HG03108 (cell line): ENCODE measurements around the gene HNRNPH2.

Source experiments
- ATAC-seq: cut with Tn5 transposase; IDR thresholded peaks from one replicate; pipeline ENCODE4 v1.9.1; 2021; ENCODE audit warnings: moderate library complexity; ENCODE audit not compliant: unreplicated experiment

Gene HNRNPH2

GRCh38 chrX:101394372-101394771 is 13.7 kb upstream of the HNRNPH2 start:
- no peak for ATAC-seq

DNA sequence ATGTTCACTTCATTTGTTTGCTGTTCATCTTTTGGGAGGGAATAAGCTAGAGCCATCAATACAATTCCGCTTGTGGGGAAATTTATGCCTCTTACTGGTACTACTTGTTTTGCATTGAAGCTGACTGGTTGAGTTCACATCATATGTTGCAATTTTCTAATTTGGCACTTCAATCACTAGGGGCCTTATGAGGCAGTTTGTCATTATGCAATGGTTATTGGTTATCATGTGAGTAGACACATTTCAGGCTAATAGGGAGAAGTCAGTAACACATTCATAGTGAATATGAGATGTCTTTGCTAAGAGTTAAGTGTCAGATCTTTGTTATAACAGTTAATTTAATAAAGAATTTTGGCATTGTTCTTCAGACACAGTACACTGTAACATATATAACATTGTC is 12.2 kb upstream of the HNRNPH2 start:
- no peak for ATAC-seq

GRCh38 chrX:101397779-101398178 is 10.2 kb upstream of the HNRNPH2 start:
- no peak for ATAC-seq

DNA sequence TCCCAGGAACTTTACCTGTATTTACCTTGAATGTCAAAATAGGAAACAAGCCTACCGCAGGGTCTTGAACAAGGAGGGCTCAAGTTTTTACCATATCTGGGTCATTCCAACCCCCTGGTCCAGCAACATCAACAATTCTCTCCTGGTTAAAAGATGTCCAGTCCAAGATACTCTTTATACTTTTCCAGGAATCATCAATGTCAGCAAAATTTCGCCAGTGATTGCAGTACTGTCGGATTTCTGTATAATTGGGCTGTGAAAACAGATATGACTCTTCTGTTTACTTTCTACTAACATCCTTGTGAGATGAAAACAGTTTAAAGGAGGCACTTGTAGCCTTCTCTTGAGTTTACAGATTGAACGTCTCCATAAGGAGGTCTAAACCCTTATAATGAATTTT is 9.3 kb upstream of the HNRNPH2 start:
- no peak for ATAC-seq

DNA sequence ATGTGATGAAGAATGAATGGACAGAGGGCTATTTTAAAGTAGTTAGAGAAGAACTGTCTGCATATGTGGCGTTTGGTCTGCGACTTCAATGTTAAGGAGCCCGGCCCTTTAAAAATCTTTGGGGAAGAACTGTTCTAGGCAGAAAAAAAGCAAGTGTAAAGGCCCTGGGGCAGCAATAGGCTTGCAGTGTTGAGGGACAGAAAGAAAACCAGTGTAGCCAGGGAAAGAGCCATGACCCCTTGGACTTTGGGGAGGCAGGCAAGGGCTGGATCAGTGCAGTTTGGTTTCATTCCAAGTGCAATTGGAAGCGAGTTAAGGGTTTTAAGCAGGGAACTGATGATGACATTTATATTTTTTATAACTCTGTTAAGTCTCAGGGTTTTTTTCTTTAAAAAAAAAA is 8.2 kb upstream of the HNRNPH2 start:
- ATAC-seq: no peak

- ATAC-seq: no peak
Observed at GRCh38 chrX:101407167-101407747, 765 bp upstream of the HNRNPH2 start.

DNA sequence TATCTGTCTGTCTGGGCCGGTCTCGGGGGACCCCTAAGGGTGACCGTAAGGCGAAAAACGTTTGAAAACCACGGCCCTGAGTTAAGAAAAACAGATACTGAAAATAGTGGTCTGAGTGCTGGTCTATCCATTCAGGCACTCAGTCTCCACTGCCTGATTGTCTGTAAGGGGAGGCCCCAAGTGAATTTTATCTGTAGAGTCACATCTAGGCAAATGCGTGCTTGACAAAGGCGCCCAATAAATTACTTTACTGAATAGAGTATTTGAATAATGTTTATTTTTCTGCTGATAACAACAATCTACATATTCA is 465 bp downstream of the HNRNPH2 start:
- ATAC-seq: peak; percentile 15

DNA sequence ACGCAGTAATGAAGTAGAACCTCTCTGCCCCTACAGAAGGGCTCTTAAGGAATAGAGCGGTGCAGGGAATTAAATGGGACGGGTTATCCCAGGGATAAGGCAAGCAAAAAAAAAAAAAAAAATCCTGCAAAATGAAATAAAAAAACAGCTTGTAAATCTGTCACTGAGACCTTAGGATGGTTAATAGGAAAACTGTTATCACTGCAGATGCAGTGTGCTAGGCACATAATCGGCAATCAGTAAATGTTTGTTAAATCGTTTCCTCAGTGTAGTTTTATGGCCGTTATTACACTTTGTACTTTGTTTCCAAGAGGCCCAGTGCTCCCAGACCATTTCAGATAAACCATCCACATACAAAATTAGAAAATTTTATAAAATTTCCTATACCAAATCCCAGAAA is 1.0 kb downstream of the HNRNPH2 start:
- no peak for ATAC-seq

DNA sequence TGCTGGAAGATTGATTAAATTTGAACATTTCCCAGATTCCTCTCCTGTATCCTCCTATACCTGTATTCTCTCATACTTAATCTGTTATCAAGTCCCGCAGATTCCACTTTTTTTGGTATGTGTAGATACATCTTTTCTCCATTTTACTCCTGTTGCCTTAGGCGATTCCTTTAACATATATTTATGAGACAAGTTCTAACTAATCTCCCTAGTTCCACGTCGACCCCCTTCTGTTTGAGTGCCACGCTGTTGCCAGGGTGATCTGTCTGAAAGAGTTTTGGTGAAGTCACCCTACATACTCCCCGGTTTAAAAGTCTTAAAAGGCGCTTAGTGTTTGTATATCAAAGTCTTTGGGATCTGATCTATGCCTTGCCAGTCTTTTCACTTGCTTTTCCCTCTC is 2.4 kb downstream of the HNRNPH2 start:
- ATAC-seq: no peak

- ATAC-seq: no peak
Observed at GRCh38 chrX:101411984-101412383, 4.0 kb downstream of the HNRNPH2 start.

- ATAC-seq: peak; percentile 49
Observed at GRCh38 chrX:101415180-101416145, 7.4 kb downstream of the HNRNPH2 start.

DNA sequence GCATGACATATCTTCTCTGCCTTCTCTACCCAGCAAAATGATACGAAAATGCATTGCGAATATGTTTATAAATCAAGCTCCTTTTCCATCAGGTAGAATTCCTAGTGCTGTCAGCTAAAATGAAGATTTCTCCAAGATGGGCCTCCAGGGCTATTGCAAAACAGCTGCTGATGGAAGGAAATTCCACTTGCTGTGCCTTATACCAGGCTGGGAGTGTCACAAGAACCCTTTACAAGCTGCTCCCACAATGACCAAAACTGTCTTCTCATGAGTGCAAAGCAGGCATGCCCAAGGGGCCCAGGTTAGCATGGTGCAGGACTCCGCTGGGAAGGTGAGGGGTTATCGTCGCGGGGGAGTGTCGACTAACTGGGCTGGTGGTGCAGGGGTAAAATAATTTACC is 8.7 kb downstream of the HNRNPH2 start:
- ATAC-seq: no peak

DNA sequence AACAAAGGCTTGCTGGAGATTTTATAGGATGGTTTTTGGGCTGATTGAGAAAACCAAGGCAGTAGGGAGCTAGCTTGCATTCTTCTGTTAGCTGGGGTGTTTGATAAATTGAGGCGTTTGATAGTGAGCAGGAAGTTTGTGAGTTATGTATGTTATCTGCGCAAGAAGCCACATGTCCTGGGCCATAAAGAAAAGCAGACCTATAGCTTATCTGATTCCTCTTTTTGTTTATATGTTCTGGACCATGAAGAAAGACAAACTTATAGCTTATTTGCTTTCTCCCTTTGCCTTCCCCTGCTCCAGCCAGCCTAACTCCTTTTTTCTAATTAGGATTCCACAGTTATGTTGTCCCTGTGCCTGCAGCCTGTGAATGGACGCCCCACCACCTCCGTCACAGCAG is 9.2 kb downstream of the HNRNPH2 start:
- ATAC-seq: no peak

DNA sequence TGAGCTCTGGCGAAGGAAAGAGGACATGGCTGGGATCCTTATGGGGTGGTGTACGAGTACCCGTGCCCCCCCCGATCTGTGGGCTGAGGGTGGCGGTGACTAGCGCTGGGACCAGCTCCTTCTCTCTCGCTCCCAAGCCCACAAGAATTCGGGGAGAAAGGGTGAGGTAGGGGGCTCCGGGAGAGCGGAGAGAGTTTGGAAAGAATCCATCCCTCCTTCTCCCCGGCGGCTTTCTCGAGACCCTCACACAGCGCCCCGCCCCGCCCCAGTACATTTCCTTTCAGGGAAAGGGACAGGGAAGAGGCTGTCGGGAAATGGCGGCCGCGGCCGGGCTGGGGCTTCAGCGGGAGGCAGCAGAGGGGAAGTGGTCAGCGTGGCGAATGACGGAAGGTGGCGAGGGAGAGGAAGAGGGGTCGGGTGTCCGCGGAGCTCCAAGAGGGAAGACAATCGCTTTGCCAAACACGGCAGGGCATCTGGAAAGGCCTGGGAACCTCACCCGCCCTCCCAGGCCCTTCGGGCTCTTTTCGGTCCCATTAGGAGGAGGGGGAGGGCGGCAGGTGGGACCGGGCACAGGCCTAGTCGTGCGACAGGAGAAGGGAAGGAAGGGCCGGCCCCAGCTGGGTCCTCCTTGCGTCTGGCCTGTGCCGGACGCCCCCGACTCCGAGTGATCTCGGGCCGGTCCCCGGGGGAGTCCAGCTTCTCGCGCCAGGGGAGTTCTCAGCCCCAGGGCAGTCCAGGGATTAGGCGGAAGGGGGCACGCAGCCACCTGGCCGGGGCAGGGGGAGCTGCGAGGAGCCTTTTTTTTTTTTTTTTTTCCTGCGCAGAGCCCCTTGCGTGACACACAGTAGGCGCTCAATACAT is 10.2 kb downstream of the HNRNPH2 start:
- peak; percentile 34 for ATAC-seq

DNA sequence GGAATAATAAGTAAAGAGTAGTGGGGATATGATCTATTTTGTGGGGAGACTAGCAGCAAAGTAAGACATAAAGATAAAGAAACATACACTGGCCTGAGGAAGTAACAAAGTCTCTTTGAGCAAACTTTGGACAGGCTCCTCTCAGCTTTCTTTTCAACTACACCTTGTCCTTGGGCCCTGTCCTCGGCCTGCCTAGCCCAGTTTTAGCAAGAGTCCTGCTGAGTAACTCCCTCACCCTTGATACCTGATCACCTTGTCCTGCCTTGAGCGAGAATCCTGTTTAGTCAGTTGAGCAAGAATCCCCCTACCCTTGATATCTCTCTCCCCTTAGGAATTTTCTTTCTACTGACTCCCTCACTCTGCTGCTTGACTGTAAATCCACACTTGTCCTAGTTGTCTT is 11.5 kb downstream of the HNRNPH2 start:
- ATAC-seq: no peak

- no peak for ATAC-seq
Observed at GRCh38 chrX:101427954-101428353, 19.9 kb downstream of the HNRNPH2 start.

DNA sequence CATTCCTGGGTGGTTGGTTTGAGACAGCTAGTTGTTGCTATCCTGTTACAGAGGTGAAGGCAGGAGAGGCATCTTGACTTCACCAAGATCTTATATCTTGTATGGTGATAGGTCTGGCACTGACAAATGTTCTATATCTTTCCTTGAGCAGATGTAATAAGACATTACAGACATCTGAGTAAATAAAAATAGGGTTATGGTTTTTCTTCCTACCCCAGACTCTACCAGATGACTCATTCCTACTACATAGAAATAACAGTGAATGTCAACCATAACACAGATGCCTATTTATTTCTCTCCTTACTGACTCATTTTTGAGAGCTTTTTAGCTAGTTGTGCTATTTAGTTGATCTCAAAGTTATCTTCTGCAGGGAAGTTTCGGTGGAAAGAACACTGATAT is 21.9 kb downstream of the HNRNPH2 start:
- ATAC-seq: peak; percentile 48

DNA sequence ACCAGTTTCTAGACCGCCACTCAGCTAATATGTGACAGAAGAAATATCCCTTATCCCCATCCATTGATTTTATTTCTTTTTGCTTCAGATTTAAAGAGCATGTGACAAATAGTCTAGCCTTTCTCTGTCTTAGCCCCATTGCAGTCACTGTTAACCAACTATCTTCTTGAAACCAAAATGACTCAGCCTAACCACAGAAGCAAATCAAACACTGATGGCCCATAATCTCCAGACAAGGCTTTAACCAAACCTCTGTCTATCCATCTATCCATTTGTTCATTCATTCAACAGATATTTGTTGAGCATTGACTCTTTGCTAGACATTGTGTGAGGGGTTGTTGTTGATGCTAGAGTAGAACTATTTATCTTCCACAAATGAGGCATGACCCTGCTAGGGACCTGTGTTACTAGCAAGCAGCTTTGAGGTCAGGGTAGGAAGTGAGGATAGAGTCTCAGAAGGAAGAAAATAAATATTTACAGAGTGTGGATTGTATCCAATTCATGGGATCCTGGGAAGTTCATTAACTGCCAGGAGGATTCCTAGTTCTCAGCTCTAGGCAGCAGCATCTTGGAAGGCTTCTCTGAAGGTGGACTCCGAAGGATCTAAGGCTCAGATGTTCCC is 22.5 kb downstream of the HNRNPH2 start:
- ATAC-seq: peak; percentile 88

- ATAC-seq: no peak
Observed at GRCh38 chrX:101442085-101442484, 34.1 kb downstream of the HNRNPH2 start.

DNA sequence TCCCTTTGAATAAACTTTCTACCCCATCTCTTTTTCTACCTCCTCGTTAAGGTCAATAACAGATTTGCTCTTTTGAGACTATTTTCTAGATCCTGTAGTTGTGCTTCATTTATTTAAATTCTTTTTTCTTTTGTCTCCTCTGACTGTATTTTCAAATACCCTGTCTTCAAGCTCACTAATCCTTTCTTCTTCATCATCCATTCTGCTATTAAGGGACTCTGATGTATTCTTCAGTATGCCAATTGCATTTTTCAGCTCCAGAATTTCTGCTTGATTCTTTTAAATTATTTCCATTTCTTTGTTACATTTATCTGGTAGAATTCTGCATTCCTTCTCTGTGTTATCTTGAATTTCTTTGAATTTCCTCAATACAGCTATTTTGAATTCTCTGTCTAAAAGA is 41.3 kb downstream of the HNRNPH2 start:
- no peak for ATAC-seq

DNA sequence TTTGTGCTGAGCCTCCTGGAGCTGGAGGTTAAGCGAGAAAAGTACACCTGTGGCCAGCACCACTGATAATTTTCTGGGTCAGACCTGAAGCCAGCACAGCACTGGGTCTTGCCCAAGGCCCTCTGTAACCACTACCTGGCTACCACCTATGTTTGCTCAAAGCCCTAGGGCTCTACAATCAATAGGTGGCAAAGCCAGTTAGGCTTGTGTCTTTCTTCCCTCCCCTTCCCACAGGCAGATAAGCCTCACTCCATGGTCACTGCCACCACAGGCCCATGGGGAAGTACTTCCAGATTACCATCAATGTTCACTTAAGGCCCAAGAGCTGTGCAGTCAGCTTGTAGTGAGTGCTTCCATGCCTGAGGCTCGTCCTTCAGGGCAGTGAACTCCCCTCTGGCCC is 42.1 kb downstream of the HNRNPH2 start:
- ATAC-seq: no peak
